Activated naive CD4-positive, alpha-beta T cell treated with anti-CD3 and anti-CD28 coated beads for 36 hours (primary cell): ENCODE data around the gene ZFAND6. TPM values are rescaled to one million over a fixed set of nuclear protein-coding genes. Genes with fewer than 3 reads are reported as not detected.
"Not testable (repeated sequence)": the region's sequence is repeated elsewhere in the genome, so short reads cannot be mapped to it uniquely, and the experiment has no call there.

ENCODE experiments used
- CTCF ChIA-PET: fragments of 350-600 bp; sonication (Branson Sonifier 250); formaldehyde crosslinking; loops from one replicate; lab custom pipeline; 2021; ENCODE audit warnings: antibody characterized with exemption; lab: Charles Lee
- DNase-seq: peaks from one replicate; pipeline ENCODE4 v3.0.0-alpha.2; 2020
- H3K27ac Mint-ChIP-seq: one replicate; pipeline ENCODE4 v1.8.0; 2021; ENCODE audit warnings: mild to moderate bottlenecking, mixed read lengths
- H3K27me3 Mint-ChIP-seq: one replicate; pipeline ENCODE4 v1.8.0; 2021; ENCODE audit warnings: low read depth, mixed read lengths
- H3K36me3 Mint-ChIP-seq: one replicate; pipeline ENCODE4 v1.8.0; 2021; ENCODE audit warnings: low read depth, mixed read lengths
- H3K4me1 Mint-ChIP-seq: one replicate; pipeline ENCODE4 v1.8.0; 2021; ENCODE audit warnings: low read depth, mixed read lengths
- H3K4me3 Mint-ChIP-seq: one replicate; pipeline ENCODE4 v1.8.0; 2021; ENCODE audit warnings: mild to moderate bottlenecking, moderate library complexity, mixed read lengths
- H3K9me3 Mint-ChIP-seq: one replicate; pipeline ENCODE4 v1.8.0; 2021; ENCODE audit warnings: mixed read lengths
- intact Hi-C: fragments of 100-400 bp; cut with micrococcal nuclease; formaldehyde crosslinking; loops from one replicate; pipeline ENCODE4 v1.15.1; 2023
- total RNA-seq, 2 experiments: library from RNA; stranded (reverse); gene quantifications; one replicate each; pipeline ENCODE4 v1.2.3, GENCODE V29; 2021

ZFAND6 gene
- total RNA-seq, 2 experiments from 2014 or later = 28.9 to 29.6 TPM

DNA sequence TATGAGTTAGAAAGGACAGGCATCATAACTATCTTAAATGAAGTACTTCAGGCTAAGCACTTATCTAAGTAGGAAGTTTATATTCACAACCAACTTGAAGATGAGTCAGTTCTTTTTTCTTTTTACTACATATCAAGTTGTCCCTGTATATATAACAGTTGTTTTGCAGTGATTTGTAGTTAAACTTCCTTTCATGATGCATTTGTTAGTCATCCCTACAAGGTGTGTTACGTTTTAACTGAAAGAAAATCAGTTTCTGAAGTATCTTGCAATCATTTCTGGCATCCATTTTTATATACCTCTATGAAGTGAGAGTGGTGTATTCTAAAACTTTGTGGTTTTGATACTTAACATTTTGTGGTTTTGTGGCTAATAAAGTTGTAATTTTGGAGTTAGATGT is 46.1 kb downstream of the ZFAND6 start:
- Mint-ChIP-seq H3K36me3 (peaks cover 5% of the 10 kb centered on the region), H3K27me3 (no peaks in the 10 kb centered on the region), H3K27ac (no peak overlapping the region), H3K9me3 (no peaks in the 10 kb centered on the region), H3K4me1 (peaks cover 43% of the 10 kb centered on the region), H3K4me3 (no peak overlapping the region)
- intact Hi-C loops = loop anchor here (1.0 to 2.0 kb wide), 3 partner anchors 46 to 134 kb away; partner anchors contain the start of genes BCL2A1 and ZFAND6
- CTCF ChIA-PET = no interaction called here
- no peak for DNase-seq

DNA sequence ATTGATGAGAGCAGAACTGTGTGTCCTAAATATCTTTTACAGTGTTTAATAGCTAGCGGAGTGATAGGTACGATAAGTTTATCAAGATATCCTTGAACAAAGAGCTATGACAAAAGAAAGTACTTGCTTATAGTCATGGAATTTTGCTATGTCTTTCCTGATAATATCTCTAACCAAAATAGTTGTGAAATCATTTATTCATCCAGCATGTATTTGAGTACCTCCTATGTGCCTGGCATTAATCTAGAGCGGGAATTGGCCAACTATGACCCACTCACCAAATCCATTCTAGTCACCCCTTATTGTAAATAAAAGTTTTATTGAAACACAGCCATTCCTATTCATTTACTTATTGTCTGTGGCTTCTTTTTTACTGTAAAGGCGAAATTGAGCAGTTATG is 46.6 kb downstream of the ZFAND6 start:
- H3K36me3 Mint-ChIP-seq = peaks cover 5% of the 10 kb centered on the region
- no peaks in the 10 kb centered on the region for H3K27me3 Mint-ChIP-seq
- H3K9me3 Mint-ChIP-seq = no peaks in the 10 kb centered on the region
- CTCF ChIA-PET = interaction anchor here (1.1 kb wide), 1 partner anchor 150 kb away, joined by 3 read pairs; no protein-coding TSS in a partner anchor
- intact Hi-C loops = no loop called here
- H3K4me3 Mint-ChIP-seq = no peak overlapping the region
- no peak for DNase-seq
- H3K4me1 Mint-ChIP-seq = peaks cover 46% of the 10 kb centered on the region
- no peak overlapping the region for H3K27ac Mint-ChIP-seq

DNA sequence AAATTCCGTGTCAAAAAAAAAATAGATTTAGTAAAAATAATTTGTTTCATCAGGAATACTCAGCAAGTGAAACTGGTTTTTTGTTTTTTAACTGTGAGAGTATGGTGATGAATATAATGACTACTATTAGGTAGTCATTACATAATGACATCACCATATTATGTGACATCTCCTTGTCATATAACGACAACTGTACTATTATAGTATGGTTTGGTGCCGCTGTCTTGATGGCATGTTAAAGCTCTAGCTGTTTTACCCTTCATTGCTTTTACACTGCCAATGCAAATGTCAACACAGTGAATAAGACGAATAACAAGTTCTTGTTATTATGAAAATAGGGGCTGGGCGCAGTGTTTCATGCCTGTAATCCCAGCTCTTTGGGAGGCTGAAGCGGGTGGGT is 47.7 kb downstream of the ZFAND6 start:
- Mint-ChIP-seq H3K9me3 (no peaks in the 10 kb centered on the region), H3K4me3 (no peak overlapping the region), H3K4me1 (peaks cover 46% of the 10 kb centered on the region), H3K27ac (no peak overlapping the region), H3K27me3 (no peaks in the 10 kb centered on the region), H3K36me3 (peaks cover 2% of the 10 kb centered on the region)
- CTCF ChIA-PET = no interaction called here
- no peak for DNase-seq
- intact Hi-C loops = no loop called here

DNA sequence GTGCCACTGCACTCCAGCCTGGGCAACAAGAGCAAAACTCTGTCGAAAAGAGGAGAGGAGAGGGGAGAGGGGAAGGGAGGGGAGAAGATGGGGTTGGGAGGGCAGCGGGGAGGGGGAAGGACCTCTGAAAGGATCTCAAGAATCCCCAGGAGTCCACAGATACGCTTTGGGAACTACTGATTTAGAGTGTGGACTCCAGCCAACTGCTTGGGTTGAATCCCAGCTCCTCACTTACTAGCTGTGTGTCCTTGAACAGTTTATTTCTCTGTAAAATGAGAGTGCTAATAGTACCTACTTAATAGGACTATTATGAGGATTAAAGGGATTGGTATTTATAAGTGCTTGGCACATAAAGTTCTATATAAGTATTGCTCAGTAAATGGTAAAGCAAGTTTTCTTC is 48.3 kb downstream of the ZFAND6 start:
- intact Hi-C loops = no loop called here
- Mint-ChIP-seq H3K4me1 (peaks cover 45% of the 10 kb centered on the region), H3K27ac (no peak overlapping the region), H3K36me3 (peaks cover 1% of the 10 kb centered on the region), H3K9me3 (no peaks in the 10 kb centered on the region), H3K27me3 (no peaks in the 10 kb centered on the region), H3K4me3 (no peak overlapping the region)
- DNase-seq = no peak
- CTCF ChIA-PET = no interaction called here

DNA sequence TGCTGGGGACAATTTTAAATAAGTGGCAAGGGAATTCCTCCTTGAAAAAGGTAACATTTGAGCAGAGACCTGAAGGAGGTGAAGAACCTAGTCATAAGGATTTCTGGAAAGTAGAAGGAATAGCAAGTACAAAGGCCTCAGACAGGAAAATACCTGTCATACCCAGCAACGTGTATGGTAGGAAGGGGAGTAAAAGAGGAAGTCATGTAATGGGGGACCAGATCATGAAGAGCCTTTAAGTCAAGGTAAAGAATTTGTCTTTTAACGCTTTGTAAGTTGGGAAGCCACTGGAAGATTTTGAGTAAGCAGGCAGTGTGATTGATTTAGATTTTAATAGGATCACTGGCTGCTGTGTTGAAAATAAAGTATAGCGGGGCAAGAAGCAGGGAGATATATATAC is 49.9 kb downstream of the ZFAND6 start:
- Mint-ChIP-seq H3K27me3 (no peaks in the 10 kb centered on the region), H3K4me3 (no peak overlapping the region), H3K36me3 (no peaks in the 10 kb centered on the region), H3K9me3 (no peaks in the 10 kb centered on the region), H3K27ac (no peak overlapping the region), H3K4me1 (peaks cover 49% of the 10 kb centered on the region)
- intact Hi-C loops = no loop called here
- CTCF ChIA-PET = no interaction called here
- no peak for DNase-seq

DNA sequence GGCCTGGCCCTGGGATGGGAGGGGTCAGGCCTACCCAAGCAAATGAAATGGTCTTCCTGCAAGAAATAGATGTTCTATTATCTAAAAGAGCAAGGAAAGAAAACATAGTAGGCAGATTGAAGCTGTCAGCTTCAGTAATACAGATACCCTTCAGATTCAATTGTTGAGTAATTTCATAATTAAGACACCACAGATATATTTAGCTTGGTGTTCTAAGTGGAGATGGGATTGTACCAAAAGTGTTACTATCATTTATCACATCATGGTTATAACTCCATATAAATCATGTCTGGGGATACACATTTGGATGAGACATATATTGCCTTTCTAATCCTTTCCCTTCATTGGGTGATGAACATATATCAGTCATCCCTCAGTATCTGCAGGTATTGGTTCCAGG is 51.4 kb downstream of the ZFAND6 start:
- Mint-ChIP-seq H3K36me3 (no peaks in the 10 kb centered on the region), H3K4me1 (peaks cover 41% of the 10 kb centered on the region), H3K9me3 (no peaks in the 10 kb centered on the region), H3K4me3 (no peak overlapping the region), H3K27me3 (no peaks in the 10 kb centered on the region), H3K27ac (no peak overlapping the region)
- intact Hi-C loops = no loop called here
- no peak for DNase-seq
- CTCF ChIA-PET = no interaction called here

DNA sequence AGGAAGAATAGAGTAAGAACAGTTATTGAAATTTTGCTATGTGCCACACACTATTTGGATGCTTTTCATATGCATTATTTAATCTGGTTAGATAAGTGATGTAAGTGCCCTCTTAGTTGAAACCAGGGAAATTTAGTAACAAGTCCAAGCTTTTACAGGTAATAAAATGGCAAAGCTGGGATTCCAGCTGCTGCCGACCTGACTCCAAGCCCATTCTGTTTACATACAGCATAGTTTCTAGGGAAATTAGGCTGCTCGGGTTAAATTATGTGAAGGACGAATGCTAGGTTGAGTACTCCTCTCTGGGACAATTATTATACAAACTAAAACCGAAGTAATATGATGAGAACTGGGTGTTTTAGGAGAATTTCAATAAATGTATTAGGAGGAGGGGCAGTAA is 54.6 kb downstream of the ZFAND6 start:
- DNase-seq = no peak
- Mint-ChIP-seq H3K9me3 (no peaks in the 10 kb centered on the region), H3K36me3 (no peaks in the 10 kb centered on the region), H3K27ac (no peak overlapping the region), H3K27me3 (no peaks in the 10 kb centered on the region), H3K4me3 (no peak overlapping the region), H3K4me1 (peaks cover 36% of the 10 kb centered on the region)
- intact Hi-C loops = no loop called here
- CTCF ChIA-PET = interaction anchor here (0.6 to 0.7 kb wide), 2 partner anchors 18 to 1946 kb away, joined by 3 to 7 read pairs; no protein-coding TSS in a partner anchor

DNA sequence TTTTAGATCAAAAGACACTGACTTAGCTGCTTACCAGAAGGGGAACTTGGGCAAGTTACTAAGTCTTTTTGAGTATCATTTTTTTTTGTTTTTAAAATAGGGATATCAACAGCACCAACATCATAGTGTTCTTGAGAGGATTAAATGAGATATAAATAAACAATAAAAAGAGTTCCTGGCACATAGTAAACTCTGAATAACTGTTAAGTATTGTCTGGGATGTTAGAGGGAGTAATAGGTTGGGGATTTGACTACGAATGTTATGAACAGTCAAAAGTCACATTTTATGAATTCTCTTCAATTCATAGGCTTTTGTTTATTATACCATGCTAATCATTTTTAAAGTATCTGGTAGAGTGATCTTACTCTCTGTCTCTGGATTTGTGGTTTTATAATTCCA is 55.5 kb downstream of the ZFAND6 start:
- H3K27ac Mint-ChIP-seq = no peak overlapping the region
- CTCF ChIA-PET = no interaction called here
- peaks cover 28% of the 10 kb centered on the region for H3K4me1 Mint-ChIP-seq
- intact Hi-C loops = no loop called here
- H3K4me3 Mint-ChIP-seq = no peak overlapping the region
- no peaks in the 10 kb centered on the region for H3K27me3 Mint-ChIP-seq
- H3K9me3 Mint-ChIP-seq = no peaks in the 10 kb centered on the region
- H3K36me3 Mint-ChIP-seq = no peaks in the 10 kb centered on the region
- DNase-seq = no peak

DNA sequence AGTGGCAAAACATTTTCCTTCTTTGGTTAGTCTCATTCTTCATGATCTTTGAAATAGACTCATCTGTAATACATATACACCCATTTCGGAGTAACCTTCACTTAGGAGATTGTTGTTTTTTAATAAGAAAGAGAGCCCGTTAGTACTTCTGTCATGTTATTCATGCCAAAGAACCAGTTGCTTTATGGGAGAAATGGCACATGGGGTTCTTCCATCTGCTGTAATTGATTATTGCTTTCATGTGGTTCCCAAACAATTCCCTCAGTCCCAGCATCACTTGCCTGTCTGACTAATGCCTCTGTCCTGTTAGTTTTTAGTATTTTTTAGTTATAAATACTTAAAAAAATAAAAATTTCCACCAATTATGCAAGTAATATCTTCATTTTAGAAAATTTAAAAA is 59.5 kb downstream of the ZFAND6 start:
- no peaks in the 10 kb centered on the region for H3K27me3 Mint-ChIP-seq
- CTCF ChIA-PET = no interaction called here
- intact Hi-C loops = no loop called here
- DNase-seq = no peak
- H3K4me3 Mint-ChIP-seq = no peak overlapping the region
- peaks cover 12% of the 10 kb centered on the region for H3K36me3 Mint-ChIP-seq
- peaks cover 12% of the 10 kb centered on the region for H3K4me1 Mint-ChIP-seq
- H3K27ac Mint-ChIP-seq = no peak overlapping the region
- H3K9me3 Mint-ChIP-seq = no peaks in the 10 kb centered on the region

DNA sequence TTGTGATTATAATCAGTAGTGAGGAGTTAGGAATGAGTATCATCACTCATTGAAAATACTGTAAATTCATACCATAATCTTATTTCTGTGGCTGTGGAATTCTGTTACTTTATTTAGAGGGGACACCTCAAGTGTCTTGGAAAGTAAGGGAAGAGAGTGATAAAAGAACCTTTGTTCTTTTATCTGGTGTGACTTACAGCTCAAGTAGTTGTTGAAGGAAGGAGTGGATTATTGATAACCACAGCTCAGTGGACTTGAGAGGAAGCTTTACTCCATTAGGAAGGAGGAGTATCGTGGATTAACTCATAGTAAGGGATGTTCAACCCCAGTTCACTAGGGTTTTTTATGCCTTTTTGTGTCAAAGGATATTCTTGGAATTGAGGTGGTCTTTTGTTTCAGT is 61.2 kb downstream of the ZFAND6 start:
- peaks cover 12% of the 10 kb centered on the region for H3K36me3 Mint-ChIP-seq
- H3K9me3 Mint-ChIP-seq = no peaks in the 10 kb centered on the region
- H3K4me1 Mint-ChIP-seq = peaks cover 7% of the 10 kb centered on the region
- intact Hi-C loops = no loop called here
- no peak for DNase-seq
- H3K27me3 Mint-ChIP-seq = no peaks in the 10 kb centered on the region
- no peak overlapping the region for H3K4me3 Mint-ChIP-seq
- no peak overlapping the region for H3K27ac Mint-ChIP-seq
- CTCF ChIA-PET = no interaction called here

DNA sequence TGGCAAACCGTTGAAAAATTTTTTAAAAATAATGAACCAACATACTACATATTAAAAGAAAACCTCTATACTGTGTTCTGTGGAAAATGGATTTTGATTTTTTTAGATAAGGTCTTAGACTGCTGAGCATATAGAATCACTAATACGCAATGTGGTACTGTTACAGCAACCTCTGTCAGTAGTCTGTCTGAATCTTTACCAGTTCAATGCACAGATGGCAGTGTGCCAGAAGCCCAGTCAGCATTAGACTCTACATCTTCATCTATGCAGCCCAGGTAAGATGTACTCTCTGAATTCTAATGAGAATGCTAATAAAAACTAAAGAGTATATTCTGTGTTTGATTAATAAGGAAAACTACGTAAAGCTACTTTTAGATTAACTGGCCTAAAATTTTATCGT is 62.1 kb downstream of the ZFAND6 start:
- peaks cover 5% of the 10 kb centered on the region for H3K4me1 Mint-ChIP-seq
- H3K9me3 Mint-ChIP-seq = no peaks in the 10 kb centered on the region
- no peak overlapping the region for H3K4me3 Mint-ChIP-seq
- H3K27ac Mint-ChIP-seq = no peak overlapping the region
- CTCF ChIA-PET = no interaction called here
- H3K27me3 Mint-ChIP-seq = no peaks in the 10 kb centered on the region
- intact Hi-C loops = no loop called here
- no peak for DNase-seq
- H3K36me3 Mint-ChIP-seq = peaks cover 15% of the 10 kb centered on the region

DNA sequence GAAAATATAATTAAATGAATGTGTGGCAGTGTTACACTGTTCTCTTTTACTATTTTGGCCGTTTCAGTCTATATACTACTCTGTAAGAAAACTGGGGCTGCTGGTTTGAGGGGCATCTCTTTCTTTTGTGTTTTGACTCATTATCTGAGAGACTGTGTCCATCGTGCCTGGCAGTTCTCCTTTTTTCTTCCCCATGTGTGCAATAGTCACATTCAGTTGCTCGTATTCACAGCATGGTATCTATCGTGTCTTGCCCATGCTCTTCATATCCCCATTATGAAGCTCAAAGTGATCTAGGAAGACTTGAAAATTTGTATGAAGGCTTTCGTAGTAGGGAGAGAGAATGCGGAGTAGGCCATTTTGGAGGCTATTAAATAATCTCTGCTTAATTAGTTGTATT is 63.6 kb downstream of the ZFAND6 start:
- no peaks in the 10 kb centered on the region for H3K27me3 Mint-ChIP-seq
- no peak overlapping the region for H3K4me3 Mint-ChIP-seq

DNA sequence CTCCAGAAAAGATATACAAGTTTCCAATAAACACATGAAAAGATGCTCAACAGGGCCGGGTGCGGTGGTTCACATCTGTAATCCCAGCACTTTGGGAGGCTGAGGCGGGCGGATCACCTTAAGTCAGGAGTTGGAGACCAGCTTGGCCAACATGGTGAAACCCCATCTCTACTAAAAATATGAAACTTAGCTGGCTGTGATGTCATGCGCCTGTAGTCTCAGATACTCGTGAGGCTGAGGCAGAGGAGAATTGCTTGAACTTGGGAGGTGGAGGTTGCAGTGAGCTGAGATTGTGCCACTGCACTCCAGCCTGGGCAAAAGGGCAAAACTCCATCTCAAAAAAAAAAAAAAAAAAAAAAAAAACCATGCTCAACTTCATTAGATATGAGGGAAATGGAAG is 67.8 kb downstream of the ZFAND6 start:
- H3K4me1 Mint-ChIP-seq, H3K9me3 Mint-ChIP-seq, CTCF ChIA-PET, H3K27me3 Mint-ChIP-seq, H3K4me3 Mint-ChIP-seq, intact Hi-C loops, DNase-seq, H3K27ac Mint-ChIP-seq: not testable (repeated sequence)
- H3K36me3 Mint-ChIP-seq = peaks cover 13% of the 10 kb centered on the region

More for the DNA sequence above, 63.6 kb downstream of the ZFAND6 start:
- peaks cover 5% of the 10 kb centered on the region for H3K4me1 Mint-ChIP-seq
- DNase-seq = no peak
- H3K27ac Mint-ChIP-seq = no peak overlapping the region
- no peaks in the 10 kb centered on the region for H3K9me3 Mint-ChIP-seq
- CTCF ChIA-PET = no interaction called here
- H3K36me3 Mint-ChIP-seq = peaks cover 17% of the 10 kb centered on the region
- intact Hi-C loops = no loop called here

DNA sequence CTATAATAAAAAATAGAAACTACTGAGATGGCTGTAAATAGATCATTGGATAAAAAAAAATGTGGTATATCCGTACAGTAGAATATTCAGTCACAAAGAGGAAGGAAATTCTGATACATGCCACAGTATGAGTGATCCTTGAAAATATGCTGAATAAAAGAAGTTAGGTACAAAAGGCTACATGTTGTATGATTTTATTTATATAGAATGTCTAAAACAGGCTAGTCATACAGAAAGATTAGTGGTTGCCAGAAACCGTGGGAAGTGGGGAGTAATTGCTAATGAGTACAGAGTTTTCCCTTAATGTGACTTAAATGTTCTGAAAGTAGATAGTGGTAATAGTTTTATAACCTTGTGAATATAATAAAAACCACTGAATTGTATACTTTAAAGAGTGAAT is 68.4 kb downstream of the ZFAND6 start:
- Mint-ChIP-seq H3K4me3 (no peak overlapping the region), H3K9me3 (no peaks in the 10 kb centered on the region), H3K36me3 (peaks cover 10% of the 10 kb centered on the region), H3K27ac (no peak overlapping the region), H3K4me1 (peaks cover 3% of the 10 kb centered on the region), H3K27me3 (no peaks in the 10 kb centered on the region)
- no peak for DNase-seq
- intact Hi-C loops = no loop called here
- CTCF ChIA-PET = no interaction called here
